ENCODE data around the gene GLOD4.
"Not testable (repeated sequence)": the region's sequence is repeated elsewhere in the genome, so short reads cannot be mapped to it uniquely, and the experiment has no call there.

DNA sequence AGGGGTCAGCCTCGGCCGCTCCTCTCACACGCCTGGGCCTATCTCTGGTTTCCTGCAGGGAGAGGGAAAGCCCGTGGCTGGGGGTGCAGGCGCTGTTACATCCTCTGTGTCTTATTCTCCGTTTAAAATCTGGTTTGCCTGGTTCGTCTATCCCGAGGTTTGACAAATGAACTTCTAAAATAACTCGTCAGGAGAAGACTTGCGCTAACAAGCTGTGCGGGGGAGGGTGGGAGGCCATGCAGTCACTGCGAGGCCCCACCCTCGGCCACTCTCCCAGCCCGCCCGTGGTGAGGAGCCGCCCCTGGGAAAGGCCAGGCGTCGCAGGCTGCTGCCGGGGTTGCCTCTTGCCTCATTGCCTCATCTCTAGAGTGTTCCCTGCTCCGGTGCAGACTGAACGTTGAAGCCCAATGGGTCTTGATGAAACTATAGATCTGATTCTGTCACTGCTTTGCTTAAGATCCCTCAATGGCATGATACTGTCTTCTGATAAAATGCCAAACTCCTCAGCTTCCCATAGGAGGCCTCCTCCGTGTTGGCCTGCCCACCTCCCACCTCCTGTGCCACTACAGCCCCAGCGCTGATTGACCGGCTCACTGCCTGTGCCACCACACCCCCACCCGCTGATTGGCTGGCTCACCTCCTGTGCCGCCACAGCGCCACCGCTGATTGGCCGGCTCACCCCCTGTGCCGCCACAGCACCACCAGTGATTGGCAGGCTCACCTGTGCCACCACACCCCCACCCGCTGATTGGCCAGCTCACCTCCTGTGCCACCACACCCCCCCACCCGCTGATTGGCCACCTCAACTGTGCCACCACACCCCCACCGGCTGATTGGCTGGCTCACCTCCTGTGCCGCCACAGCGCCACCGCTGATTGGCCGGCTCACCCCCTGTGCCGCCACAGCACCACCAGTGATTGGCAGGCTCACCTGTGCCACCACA lies 8.1 kb upstream of the GLOD4 start:
- TF ChIP-seq CTCF (IDR thresholded peaks at IDR 0.05; ENCODE audit: low read length); EZH2 (optimal IDR thresholded peaks at IDR 0.05; ENCODE audit: low read depth, low read length): not testable (repeated sequence)
